Gastroesophageal sphincter (tissue), 3 donors: Measurements from ENCODE around the gene FGF3.

Experiments
- CTCF ChIP-seq, 4 experiments: fragments of 200-600 bp in 2 of 4; fragments of 450-650 bp in 2 of 4; sonication (generic) in 1 of 4; IDR thresholded peaks; one replicate each; pipeline ENCODE4 v1.5.1; 2017 to 2019; ENCODE audit warnings: antibody characterized with exemption in 4 of 4, mild to moderate bottlenecking in 2 of 4, moderate library complexity in 2 of 4
- EP300 ChIP-seq: sonication (generic); formaldehyde crosslinking; IDR thresholded peaks from one replicate; pipeline ENCODE4 v1.6.1; 2017; ENCODE audit warnings: antibody characterized with exemption, mild to moderate bottlenecking
- POLR2A ChIP-seq, 2 donors: fragments of 450-650 bp; IDR thresholded peaks; one replicate each; pipeline ENCODE4 v1.6.1; 2017; ENCODE audit warnings: antibody characterized with exemption in 2 of 2, mild to moderate bottlenecking in 2 of 2, moderate library complexity in 1 of 2
- POLR2AphosphoS5 ChIP-seq: sonication (generic); formaldehyde crosslinking; IDR thresholded peaks from one replicate; pipeline ENCODE4 v1.6.1; 2017; ENCODE audit warnings: antibody characterized with exemption

- TF ChIP-seq CTCF (IDR thresholded peaks at IDR 0.05) (no peak), POLR2A (IDR thresholded peaks at IDR 0.05) (no peak), POLR2AphosphoS5 (no peak), EP300 (no peak)
These were observed 47.8 kb downstream of the FGF3 start for GRCh38 chr11:69771466-69771865.
